GM19395 (cell line): Measurements from ENCODE around the gene LBX2.

Experiments used
- ATAC-seq: cut with Tn5 transposase; IDR thresholded peaks from one replicate; pipeline ENCODE4 v1.9.1; 2021; ENCODE audit warnings: mild to moderate bottlenecking, moderate library complexity; ENCODE audit not compliant: unreplicated experiment

LBX2 gene

GRCh38 chr2:74526649-74527230 is 27.3 kb upstream of the LBX2 start:
- ATAC-seq = no peak

GRCh38 chr2:74525717-74526648 is 26.6 kb upstream of the LBX2 start, which contains the start of gene DQX1:
Gene DQX1 (minus strand): TSS chr2:74526231. CDS start chr2:74525729, 502 bp downstream.
- ATAC-seq = no peak

GRCh38 chr2:74524955-74525716 is 25.7 kb upstream of the LBX2 start:
- ATAC-seq = no peak

DNA sequence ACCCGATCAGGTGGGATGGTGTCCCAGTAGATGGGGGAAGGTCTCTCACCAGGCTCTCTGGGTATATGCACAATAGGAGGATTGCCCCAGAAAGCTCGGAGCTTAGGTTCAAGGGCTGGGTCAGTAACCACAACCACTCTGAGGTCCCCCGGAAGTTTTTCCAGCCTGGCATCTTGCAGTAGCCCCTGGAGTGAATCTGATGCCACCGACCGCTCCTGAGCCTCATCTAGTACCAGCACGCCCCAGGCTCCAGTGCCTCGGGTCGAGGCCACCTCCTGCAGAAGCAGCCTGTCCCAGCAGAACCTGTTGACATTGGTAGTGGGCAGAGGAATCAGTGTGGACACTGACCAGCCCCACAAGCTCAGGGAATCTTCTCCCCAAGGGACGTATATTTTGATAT is 24.6 kb upstream of the LBX2 start:
- ATAC-seq = no peak

DNA sequence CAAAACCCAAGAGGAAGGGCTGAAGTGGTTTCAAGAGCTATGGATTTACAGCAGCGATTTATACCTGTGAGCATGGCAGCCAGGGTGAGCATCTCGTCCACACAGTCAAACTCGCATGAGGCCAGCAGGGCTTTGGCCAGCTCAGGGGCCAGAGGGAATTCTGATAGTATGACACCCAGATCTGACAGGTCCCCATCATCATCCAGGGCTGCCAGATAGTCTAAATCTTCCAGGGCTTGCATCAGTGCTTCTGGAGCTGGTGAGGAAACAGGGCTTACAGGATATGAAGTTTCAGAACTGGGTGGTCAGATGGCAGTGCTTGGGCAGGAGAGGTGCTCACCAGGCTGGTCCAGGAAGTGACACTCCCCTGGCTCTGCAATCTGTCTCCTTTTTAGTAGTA is 23.1 kb upstream of the LBX2 start:
- no peak for ATAC-seq

- no peak for ATAC-seq
These were observed 17.2 kb upstream of the LBX2 start for GRCh38 chr2:74516650-74517049.

GRCh38 chr2:74515981-74516633 is 16.7 kb upstream of the LBX2 start:
- peak; percentile 72 for ATAC-seq

DNA sequence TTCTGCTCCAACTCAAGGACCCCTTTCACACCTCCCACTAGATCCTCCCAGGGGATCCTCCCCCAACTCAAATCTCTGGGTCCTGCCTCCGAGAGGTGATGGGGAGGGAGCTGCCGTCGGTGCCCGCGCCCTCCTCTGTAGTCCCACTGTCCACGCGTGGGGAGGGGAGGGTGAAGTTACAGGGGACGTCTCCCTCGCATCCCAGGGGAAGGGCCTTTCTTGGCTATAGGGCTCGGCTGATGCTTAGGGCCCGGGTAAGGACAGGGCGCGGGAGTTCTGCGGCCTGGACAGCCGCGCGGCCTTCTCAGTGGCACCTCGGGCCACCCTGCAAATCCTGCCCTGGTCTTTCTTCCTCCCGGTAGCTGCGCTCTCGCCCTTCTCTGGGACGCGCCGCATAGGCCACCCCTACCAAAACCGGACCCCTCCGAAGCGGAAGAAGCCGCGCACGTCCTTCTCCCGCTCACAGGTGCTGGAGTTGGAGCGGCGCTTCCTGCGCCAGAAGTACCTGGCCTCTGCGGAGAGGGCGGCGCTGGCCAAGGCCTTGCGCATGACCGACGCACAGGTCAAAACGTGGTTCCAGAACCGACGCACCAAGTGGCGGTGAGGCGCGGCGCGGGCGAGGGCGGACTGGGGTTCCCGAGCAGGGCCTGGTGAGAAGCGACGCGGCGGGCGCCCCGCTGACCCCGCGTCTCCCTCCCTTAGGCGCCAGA is 16.0 kb upstream of the LBX2 start:
- ATAC-seq = peak; percentile 7

DNA sequence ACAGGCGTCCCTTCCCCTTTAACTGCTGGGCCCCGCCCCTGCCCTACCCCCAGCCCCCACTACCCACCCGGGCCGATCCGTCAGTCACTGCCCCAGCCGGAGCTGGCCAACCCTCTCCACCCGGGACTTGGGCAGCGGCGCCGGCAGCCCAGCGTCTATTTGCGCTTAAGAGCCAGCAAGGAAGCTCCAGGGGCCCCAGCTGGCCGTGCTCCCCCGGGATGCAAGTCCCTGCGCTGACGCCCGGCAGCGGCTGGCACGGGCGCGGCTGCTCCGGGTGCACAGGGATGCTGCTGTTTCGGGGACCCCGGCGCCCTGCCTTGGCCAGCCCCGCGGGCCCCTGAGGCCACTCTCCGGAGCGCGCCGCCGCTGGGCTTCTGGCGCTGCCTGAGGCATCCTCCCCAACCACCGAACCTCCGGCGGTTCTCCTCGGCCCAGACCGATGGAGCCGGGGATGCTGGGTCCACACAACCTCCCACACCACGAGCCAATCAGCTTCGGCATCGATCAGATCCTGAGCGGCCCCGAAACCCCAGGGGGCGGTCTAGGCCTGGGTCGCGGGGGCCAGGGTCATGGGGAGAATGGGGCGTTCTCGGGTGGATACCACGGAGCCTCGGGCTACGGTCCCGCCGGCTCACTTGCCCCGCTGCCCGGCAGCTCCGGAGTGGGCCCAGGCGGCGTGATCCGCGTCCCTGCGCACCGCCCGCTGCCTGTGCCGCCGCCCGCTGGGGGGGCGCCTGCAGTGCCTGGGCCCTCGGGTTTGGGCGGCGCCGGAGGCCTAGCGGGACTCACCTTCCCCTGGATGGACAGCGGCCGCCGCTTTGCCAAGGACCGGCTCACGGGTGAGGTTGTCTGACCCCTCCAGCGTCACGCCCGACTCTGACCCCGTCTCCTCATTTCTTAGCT is 15.2 kb upstream of the LBX2 start, which contains the start of gene TLX2:
Gene TLX2 (plus strand): TSS at position 83 of the 903 bp plus-strand sequence. CDS start 357 bp downstream, at position 440.
- no peak for ATAC-seq

DNA sequence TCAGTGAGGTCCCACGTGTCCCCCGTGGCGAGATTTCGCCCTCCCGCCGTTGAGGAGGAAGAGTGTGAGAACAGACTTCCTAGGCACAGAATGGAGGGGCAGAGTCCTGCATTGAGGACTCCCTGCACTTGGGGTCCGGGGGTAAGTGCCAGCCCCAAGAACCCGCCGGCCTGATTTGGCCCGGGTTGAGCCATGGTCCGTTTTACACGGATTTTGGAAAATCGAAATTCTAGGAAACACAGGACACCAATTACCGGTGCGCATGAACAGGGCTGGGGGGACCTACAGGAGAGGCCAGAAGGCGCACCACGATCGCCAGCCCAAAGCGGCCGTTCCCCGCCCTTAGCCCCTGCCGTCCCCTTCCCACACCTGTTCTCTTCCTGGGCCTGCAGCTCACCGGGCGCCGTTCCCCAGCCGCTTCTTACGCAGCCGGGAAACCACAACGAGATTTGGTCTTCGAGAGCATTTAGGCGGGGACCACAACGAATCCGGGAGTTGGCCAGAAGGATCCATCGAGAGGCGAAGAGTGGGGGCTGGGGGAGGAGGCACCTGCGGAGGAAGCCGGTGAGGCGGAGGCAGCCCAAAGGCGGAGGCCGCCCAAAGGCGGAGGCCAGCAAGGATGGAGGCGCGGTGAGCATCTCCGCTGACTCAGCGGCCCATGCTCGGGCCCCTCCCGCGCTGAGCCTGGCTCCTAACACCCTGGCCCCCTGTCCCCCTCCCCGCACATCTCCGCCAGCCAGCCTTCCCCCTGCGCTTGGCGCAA is 14.4 kb upstream of the LBX2 start:
- no peak for ATAC-seq

DNA sequence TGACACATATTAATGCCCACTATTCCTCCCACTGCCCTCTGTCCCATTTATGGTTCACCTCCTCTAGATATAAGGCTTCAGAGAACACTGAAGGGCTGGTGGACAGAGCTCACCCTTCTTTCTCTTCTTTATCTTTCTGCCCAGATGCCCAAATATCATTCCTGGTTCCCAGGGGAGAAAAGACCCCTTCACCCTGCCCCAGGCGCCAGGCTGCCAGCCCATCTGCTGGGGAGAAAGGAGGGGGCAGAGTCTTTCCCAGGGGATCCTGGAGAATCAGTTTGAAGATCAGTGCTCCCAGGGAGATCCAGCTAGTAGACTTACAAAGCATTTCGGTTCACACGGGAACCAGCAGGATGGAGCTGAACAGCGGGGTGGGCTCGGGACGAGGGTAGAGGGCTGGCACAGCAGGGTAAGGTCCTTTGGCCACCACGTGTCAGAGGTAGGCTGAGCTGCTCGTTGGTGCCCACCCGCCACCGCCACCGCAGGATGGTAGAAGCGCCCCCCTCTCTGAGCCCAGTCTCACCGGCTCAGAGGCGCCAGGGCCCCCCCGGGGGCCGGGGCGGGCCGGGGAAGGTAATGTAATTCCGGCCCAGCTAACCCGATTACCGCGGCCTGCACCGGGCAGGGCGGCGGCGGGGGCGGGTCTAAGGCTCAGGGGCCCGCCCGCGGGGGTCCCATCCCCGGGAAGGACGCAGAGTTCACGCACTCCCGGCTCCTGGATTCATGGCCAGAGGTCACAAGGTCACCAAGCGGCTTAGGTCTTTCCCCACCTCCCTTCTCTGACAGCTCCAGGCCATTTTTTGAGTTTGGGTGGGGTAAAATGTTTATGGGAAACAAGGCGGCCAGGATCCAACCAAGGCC is 13.6 kb upstream of the LBX2 start:
- no peak for ATAC-seq

GRCh38 chr2:74511104-74511989 is 11.9 kb upstream of the LBX2 start:
- no peak for ATAC-seq

- ATAC-seq = no peak
These were observed 10.9 kb upstream of the LBX2 start for GRCh38 chr2:74510272-74510671.

- ATAC-seq = peak; percentile 23
These were observed 8.6 kb upstream of the LBX2 start for GRCh38 chr2:74507926-74508520.

- ATAC-seq = peak; percentile 88
These were observed 7.9 kb upstream of the LBX2 start, which contains the start of gene PCGF1 for GRCh38 chr2:74507145-74507925. Gene PCGF1 (minus strand): TSS chr2:74507695. CDS start chr2:74507668, 27 bp downstream.
